HepG2 (cell line): ENCODE data around the gene STUB1. TPM values are rescaled to one million over a fixed set of nuclear protein-coding genes. Genes with fewer than 3 reads are reported as not detected.

Source experiments
- AHR ChIP-seq: IDR thresholded peaks from 2 replicates; pipeline ENCODE4 v1.6.1; 2018; ENCODE audit warnings: missing genetic modification reagents, missing compliant biosample characterization
- FOXC1 ChIP-seq: sonication (generic); formaldehyde crosslinking; IDR thresholded peaks from 2 replicates; pipeline ENCODE4 v1.8.0; 2022; ENCODE audit warnings: mild to moderate bottlenecking, missing genetic modification reagents, borderline replicate concordance
- GATA4 ChIP-seq: sonication (generic); IDR thresholded peaks from 2 replicates; pipeline ENCODE4 v1.6.1; 2016; ENCODE audit warnings: antibody characterized with exemption, low read depth, borderline replicate concordance
- GTF2F1 ChIP-seq: fragments of 150-350 bp; IDR thresholded peaks from 2 replicates; pipeline ENCODE4 v1.6.1; 2014; ENCODE audit warnings: low read length
- GZF1 ChIP-seq: sonication (generic); formaldehyde crosslinking; IDR thresholded peaks from 2 replicates; pipeline ENCODE4 v1.5.1; 2020; ENCODE audit warnings: mild to moderate bottlenecking, missing genetic modification reagents
- JDP2 ChIP-seq: sonication (generic); formaldehyde crosslinking; IDR thresholded peaks from 2 replicates; pipeline ENCODE4 v1.8.1; 2022; ENCODE audit warnings: missing genetic modification reagents, borderline replicate concordance
- PAX8 ChIP-seq: sonication (generic); formaldehyde crosslinking; IDR thresholded peaks from 2 replicates; pipeline ENCODE4 v1.8.0; 2022; ENCODE audit warnings: mild to moderate bottlenecking, missing genetic modification reagents, borderline replicate concordance
- RXRA ChIP-seq: sonication (generic); formaldehyde crosslinking; IDR thresholded peaks from 2 replicates; pipeline ENCODE4 v1.5.1; 2020; ENCODE audit warnings: missing genetic modification reagents
- SRSF9 ChIP-seq: fragments of 200-400 bp; formaldehyde crosslinking; IDR thresholded peaks from 2 replicates; pipeline ENCODE4 v1.6.1; 2018; ENCODE audit warnings: borderline replicate concordance, mild to moderate bottlenecking, low read depth, low read length; ENCODE audit not compliant: insufficient read depth, poor library complexity, severe bottlenecking
- THYN1 ChIP-seq: sonication (generic); formaldehyde crosslinking; IDR thresholded peaks from 2 replicates; pipeline ENCODE4 v1.8.1; 2023; ENCODE audit warnings: low read depth, mild to moderate bottlenecking, moderate library complexity, missing genetic modification reagents, borderline replicate concordance
- ZFP36L2 ChIP-seq: sonication (generic); formaldehyde crosslinking; IDR thresholded peaks from 2 replicates; pipeline ENCODE4 v1.4.0; 2020; ENCODE audit warnings: missing genetic modification reagents
- ZNF136 ChIP-seq: sonication (generic); formaldehyde crosslinking; IDR thresholded peaks from 2 replicates; pipeline ENCODE4 v1.8.1; 2022; ENCODE audit warnings: low read depth, mild to moderate bottlenecking, moderate library complexity, missing genetic modification reagents
- ZNF451 ChIP-seq: sonication (generic); formaldehyde crosslinking; IDR thresholded peaks from 2 replicates; pipeline ENCODE4 v1.5.0; 2020; ENCODE audit warnings: mild to moderate bottlenecking, missing genetic modification reagents
- ZNF768 ChIP-seq: sonication (generic); formaldehyde crosslinking; IDR thresholded peaks from 2 replicates; pipeline ENCODE4 v1.4.0; 2020; ENCODE audit warnings: missing genetic modification reagents
- ZNF776 ChIP-seq: sonication (generic); formaldehyde crosslinking; IDR thresholded peaks from 2 replicates; pipeline ENCODE4 v1.4.0; 2020; ENCODE audit warnings: mild to moderate bottlenecking, missing genetic modification reagents
- ZNF879 ChIP-seq: sonication (generic); formaldehyde crosslinking; IDR thresholded peaks from 2 replicates; pipeline ENCODE4 v1.8.1; 2023; ENCODE audit warnings: missing genetic modification reagents
- ZNF891 ChIP-seq: sonication (generic); formaldehyde crosslinking; IDR thresholded peaks from 2 replicates; pipeline ENCODE4 v1.5.0; 2020; ENCODE audit warnings: mild to moderate bottlenecking, missing genetic modification reagents
- polyA plus RNA-seq, 8 experiments: library from polyadenylated mRNA; depleted of rRNA in 3 of 8; stranded (reverse) in 7 of 8; unstranded in 1 of 8; fragments of >200 nt; fragmentation: Illumina TruSeq in 4 of 8; extraction: Trizol in 4 of 8; gene quantifications; 2 replicates each; pipeline versions ENCODE4 v1.2.1 to v1.2.3, GENCODE V29; 2011 to 2016; ENCODE audit warnings: low read depth in 4 of 8, missing spikeins in 1 of 8, mixed read lengths in 1 of 8; ENCODE audit not compliant: insufficient read depth in 1 of 8
- total RNA-seq, 5 experiments: library from RNA; depleted of rRNA; stranded (reverse); fragments of >200 nt; fragmentation: Illumina TruSeq; extraction: Trizol; gene quantifications; 2 replicates each; pipeline ENCODE4 v1.2.3, GENCODE V29; 2016; ENCODE audit warnings: low read depth in 1 of 5
- TF ChIP-seq, protein P1 (sequence below): sonication (generic); formaldehyde crosslinking; IDR thresholded peaks from 2 replicates; pipeline ENCODE4 v1.4.0; 2020; ENCODE audit warnings: mild to moderate bottlenecking, missing genetic modification reagents
- TF ChIP-seq, protein P2 (sequence below): sonication (generic); formaldehyde crosslinking; IDR thresholded peaks from 2 replicates; pipeline ENCODE4 v1.4.0; 2020; ENCODE audit warnings: mild to moderate bottlenecking, missing genetic modification reagents
- TF ChIP-seq, protein P3 (sequence below): sonication (generic); formaldehyde crosslinking; IDR thresholded peaks from 2 replicates; pipeline ENCODE4 v1.5.0; 2020; ENCODE audit warnings: missing genetic modification reagents, mild to moderate bottlenecking, borderline replicate concordance

The STUB1 gene
- total and polyA plus RNA-seq, 2 of the 13 experiments (the other 11 are each of a cell fraction or from before 2014, with no cell fraction given) = 52.9 to 78.2 TPM

DNA sequence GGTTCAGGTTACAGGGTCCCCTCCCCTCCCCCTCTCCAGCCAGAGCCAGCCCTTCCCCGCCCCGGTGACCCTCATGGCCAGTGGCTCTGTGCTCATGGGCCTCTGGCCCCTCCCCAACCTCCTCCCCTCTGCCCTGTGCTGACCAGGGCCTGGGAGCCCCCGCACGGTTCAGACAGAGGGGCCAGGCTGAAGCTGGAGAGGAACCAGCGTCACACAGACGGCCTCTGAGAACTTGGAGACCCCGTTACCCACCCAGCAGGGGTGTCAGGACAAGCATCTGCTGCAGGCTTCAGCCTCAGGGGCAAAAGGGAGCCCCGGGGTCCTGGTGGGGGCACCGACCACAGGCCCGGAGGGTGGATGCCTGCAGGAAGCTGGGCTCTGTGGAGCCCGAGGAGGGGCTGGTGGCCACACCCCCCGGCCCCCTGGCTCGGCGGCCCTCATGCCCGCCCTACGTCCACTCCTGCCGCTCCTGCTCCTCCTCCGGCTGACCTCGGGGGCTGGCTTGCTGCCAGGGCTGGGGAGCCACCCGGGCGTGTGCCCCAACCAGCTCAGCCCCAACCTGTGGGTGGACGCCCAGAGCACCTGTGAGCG, 49.3 kb upstream of the STUB1 start, which contains the start of gene WFIKKN1 (continued):
- TF ChIP-seq AHR = no peak
- TF ChIP-seq ZNF879 (CRISPR knock-in tag) = no peak
- TF ChIP-seq SRSF9 = no peak
- no peak for TF ChIP-seq PAX8 (CRISPR knock-in tag)
- no peak for TF ChIP-seq RXRA
- TF ChIP-seq ZNF891 = peak; percentile 40; the same call in 1 of the 2 replicates
- TF ChIP-seq, protein P1, sequence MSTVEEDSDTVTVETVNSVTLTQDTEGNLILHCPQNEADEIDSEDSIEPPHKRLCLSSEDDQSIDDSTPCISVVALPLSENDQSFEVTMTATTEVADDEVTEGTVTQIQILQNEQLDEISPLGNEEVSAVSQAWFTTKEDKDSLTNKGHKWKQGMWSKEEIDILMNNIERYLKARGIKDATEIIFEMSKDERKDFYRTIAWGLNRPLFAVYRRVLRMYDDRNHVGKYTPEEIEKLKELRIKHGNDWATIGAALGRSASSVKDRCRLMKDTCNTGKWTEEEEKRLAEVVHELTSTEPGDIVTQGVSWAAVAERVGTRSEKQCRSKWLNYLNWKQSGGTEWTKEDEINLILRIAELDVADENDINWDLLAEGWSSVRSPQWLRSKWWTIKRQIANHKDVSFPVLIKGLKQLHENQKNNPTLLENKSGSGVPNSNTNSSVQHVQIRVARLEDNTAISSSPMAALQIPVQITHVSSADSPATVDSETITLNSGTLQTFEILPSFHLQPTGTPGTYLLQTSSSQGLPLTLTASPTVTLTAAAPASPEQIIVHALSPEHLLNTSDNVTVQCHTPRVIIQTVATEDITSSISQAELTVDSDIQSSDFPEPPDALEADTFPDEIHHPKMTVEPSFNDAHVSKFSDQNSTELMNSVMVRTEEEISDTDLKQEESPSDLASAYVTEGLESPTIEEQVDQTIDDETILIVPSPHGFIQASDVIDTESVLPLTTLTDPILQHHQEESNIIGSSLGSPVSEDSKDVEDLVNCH (CRISPR knock-in tag) = no peak
- TF ChIP-seq, protein P2, sequence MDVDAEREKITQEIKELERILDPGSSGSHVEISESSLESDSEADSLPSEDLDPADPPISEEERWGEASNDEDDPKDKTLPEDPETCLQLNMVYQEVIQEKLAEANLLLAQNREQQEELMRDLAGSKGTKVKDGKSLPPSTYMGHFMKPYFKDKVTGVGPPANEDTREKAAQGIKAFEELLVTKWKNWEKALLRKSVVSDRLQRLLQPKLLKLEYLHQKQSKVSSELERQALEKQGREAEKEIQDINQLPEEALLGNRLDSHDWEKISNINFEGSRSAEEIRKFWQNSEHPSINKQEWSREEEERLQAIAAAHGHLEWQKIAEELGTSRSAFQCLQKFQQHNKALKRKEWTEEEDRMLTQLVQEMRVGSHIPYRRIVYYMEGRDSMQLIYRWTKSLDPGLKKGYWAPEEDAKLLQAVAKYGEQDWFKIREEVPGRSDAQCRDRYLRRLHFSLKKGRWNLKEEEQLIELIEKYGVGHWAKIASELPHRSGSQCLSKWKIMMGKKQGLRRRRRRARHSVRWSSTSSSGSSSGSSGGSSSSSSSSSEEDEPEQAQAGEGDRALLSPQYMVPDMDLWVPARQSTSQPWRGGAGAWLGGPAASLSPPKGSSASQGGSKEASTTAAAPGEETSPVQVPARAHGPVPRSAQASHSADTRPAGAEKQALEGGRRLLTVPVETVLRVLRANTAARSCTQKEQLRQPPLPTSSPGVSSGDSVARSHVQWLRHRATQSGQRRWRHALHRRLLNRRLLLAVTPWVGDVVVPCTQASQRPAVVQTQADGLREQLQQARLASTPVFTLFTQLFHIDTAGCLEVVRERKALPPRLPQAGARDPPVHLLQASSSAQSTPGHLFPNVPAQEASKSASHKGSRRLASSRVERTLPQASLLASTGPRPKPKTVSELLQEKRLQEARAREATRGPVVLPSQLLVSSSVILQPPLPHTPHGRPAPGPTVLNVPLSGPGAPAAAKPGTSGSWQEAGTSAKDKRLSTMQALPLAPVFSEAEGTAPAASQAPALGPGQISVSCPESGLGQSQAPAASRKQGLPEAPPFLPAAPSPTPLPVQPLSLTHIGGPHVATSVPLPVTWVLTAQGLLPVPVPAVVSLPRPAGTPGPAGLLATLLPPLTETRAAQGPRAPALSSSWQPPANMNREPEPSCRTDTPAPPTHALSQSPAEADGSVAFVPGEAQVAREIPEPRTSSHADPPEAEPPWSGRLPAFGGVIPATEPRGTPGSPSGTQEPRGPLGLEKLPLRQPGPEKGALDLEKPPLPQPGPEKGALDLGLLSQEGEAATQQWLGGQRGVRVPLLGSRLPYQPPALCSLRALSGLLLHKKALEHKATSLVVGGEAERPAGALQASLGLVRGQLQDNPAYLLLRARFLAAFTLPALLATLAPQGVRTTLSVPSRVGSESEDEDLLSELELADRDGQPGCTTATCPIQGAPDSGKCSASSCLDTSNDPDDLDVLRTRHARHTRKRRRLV (CRISPR knock-in tag) = 0 out of 2 replicates have a peak, but pooled peaks have one; percentile 54
- TF ChIP-seq THYN1 (CRISPR knock-in tag) = no peak
- no peak for TF ChIP-seq ZNF776 (CRISPR knock-in tag)
- TF ChIP-seq GZF1 (CRISPR knock-in tag) = no peak
- TF ChIP-seq FOXC1 (CRISPR knock-in tag) = peak; percentile 63; the same call in 1 of the 2 replicates
- no peak for TF ChIP-seq ZNF136
- no peak for TF ChIP-seq ZNF768
- TF ChIP-seq GTF2F1 = no peak
- no peak for TF ChIP-seq ZFP36L2
- no peak for TF ChIP-seq ZNF451 (CRISPR knock-in tag)
- TF ChIP-seq JDP2 (CRISPR knock-in tag) = no peak
- TF ChIP-seq, protein P3, sequence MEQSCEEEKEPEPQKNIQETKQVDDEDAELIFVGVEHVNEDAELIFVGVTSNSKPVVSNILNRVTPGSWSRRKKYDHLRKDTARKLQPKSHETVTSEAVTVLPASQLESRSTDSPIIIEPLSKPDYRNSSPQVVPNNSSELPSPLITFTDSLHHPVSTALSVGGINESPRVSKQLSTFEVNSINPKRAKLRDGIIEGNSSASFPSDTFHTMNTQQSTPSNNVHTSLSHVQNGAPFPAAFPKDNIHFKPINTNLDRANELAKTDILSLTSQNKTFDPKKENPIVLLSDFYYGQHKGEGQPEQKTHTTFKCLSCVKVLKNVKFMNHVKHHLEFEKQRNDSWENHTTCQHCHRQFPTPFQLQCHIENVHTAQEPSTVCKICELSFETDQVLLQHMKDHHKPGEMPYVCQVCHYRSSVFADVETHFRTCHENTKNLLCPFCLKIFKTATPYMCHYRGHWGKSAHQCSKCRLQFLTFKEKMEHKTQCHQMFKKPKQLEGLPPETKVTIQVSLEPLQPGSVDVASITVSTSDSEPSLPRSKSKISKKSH (CRISPR knock-in tag) = no peak
- TF ChIP-seq GATA4 = no peak
